ENCODE results near the gene ABI3BP.

- TF ChIP-seq CTCF (IDR thresholded peaks at IDR 0.05; ENCODE audit: low read length) (no peak), EZH2 (IDR thresholded peaks at IDR 0.05; ENCODE audit: borderline replicate concordance, low read length) (no peak)
These were observed 46.1 kb downstream of the ABI3BP start for GRCh38 chr3:100947119-100947518.

All from OCI-LY1 (cell line).